Measurements from ENCODE around the gene VAMP3. TPM values are rescaled to one million over a fixed set of nuclear protein-coding genes. Genes with fewer than 3 reads are reported as not detected.

VAMP3 gene
- total and polyA plus RNA-seq, 2 donors (not counting 3 experiments of a cell fraction or from before 2014, with no cell fraction given), result 100 to 137 TPM

- BruUV-seq (replicated peaks), result no TSS peak
- Histone ChIP-seq H3K9me1 (replicated peaks; ENCODE audit: control insufficient read depth, extremely low read depth, insufficient read depth, low read length) (no peaks in the 10 kb centered on the region), H3K9me3 (replicated peaks; ENCODE audit: control insufficient read depth, insufficient read depth, low read length) (no peaks in the 10 kb centered on the region), H3K4me3 (replicated peaks in 1 of 3; ENCODE audit: insufficient read depth in 1 of 3, low read depth in 1 of 3, low read length in 3 of 3) (no peak overlapping the region), H3K27ac (ENCODE audit: insufficient read depth, low read depth, low read length) (no peak overlapping the region), H3K9ac (replicated peaks; ENCODE audit: extremely low read depth, insufficient read depth, low read length) (no peak overlapping the region), H3K4me1 (ENCODE audit: control insufficient read depth, extremely low read depth, insufficient read depth, low read length) (no peaks in the 10 kb centered on the region), H3K4me2 (ENCODE audit: insufficient read depth, low read length) (no peak overlapping the region), H3K36me3 (ENCODE audit: control insufficient read depth in 2 of 2, extremely low read depth in 1 of 2, insufficient read depth in 2 of 2, low read length in 2 of 2) (no peaks in the 10 kb centered on the region), H2AFZ (ENCODE audit: low read depth, low read length) (no peak overlapping the region), H3K79me2 (ENCODE audit: control insufficient read depth, insufficient read depth, low read length) (no peaks in the 10 kb centered on the region), H4K20me1 (replicated peaks; ENCODE audit: control insufficient read depth, extremely low read depth, insufficient read depth, low read length) (no peaks in the 10 kb centered on the region), H3K27me3 (ENCODE audit: control insufficient read depth in 2 of 2, insufficient read depth in 2 of 2, low read length in 2 of 2) (no peaks in the 10 kb centered on the region)
- POLR2A ChIA-PET, result no interaction called here
- FAIRE-seq (no peak), DNase-seq (ENCODE audit: low read depth, low spot score) (no peak)
- CTCF ChIA-PET, result interaction anchor here (1.1 to 1.4 kb wide), 3 partner anchors 20 to 63 kb away, joined by 3 to 4 read pairs (median 4); no protein-coding TSS in a partner anchor
- dilution Hi-C loops (cut with MboI; ENCODE audit: extremely low pct_ligation_motif_present, low sequenced_read_pairs) (no loop called here), intact Hi-C loops (cut with micrococcal nuclease) (no loop called here)
- TF ChIP-seq GATA2 (IDR thresholded peaks at IDR 0.05; ENCODE audit: insufficient read depth, insufficient read length, low read depth, low read length), result no peak
- TF ChIP-seq MAX (IDR thresholded peaks at IDR 0.05; ENCODE audit: insufficient read depth, insufficient read length), result no peak
- no peak for TF ChIP-seq CTCF (IDR thresholded peaks at IDR 0.05; ENCODE audit: extremely low read depth in 1 of 2, insufficient read depth in 1 of 2, low read depth in 1 of 2, low read length in 2 of 2)
- no peak for TF ChIP-seq JUN (IDR thresholded peaks at IDR 0.05; ENCODE audit: borderline replicate concordance, insufficient read depth, insufficient read length, low read depth)
- TF ChIP-seq FOS (IDR thresholded peaks at IDR 0.05; ENCODE audit: borderline replicate concordance, insufficient read depth, low read length), result no peak
- TF ChIP-seq POLR2A (IDR thresholded peaks at IDR 0.05; ENCODE audit: low read depth, low read length), result no peak
- no peak for TF ChIP-seq MYC (IDR thresholded peaks at IDR 0.05; ENCODE audit: low read depth, low read length)
- TF ChIP-seq EZH2 (IDR thresholded peaks at IDR 0.05; ENCODE audit: borderline replicate concordance, low read depth, low read length, severe bottlenecking), result no peak
- no peak for TF ChIP-seq POLR2AphosphoS5 (IDR thresholded peaks at IDR 0.05; ENCODE audit: insufficient read depth, low read depth, low read length)
Measured at GRCh38 chr1:7732331-7732730, 38.8 kb upstream of the VAMP3 start.

Measured in endothelial cell of umbilical vein (primary cell).